ENCODE data around the gene RAD54L. TPM values are rescaled to one million over a fixed set of nuclear protein-coding genes. Genes with fewer than 3 reads are reported as not detected.

RAD54L gene
- total RNA-seq, 1 experiment from 2014 or later = 29.4 TPM

GRCh38 chr1:46306159-46306530, 58.6 kb downstream of the RAD54L start:
- peaks cover 93% of the 10 kb centered on the region for H3K79me2 ChIP-seq (ENCODE audit: low read length)
- no TSS peak for BruUV-seq (replicated peaks)
- H3K36me3 ChIP-seq (ENCODE audit: low read depth, low read length) = peaks cover 26% of the 10 kb centered on the region
- intact Hi-C loops (cut with micrococcal nuclease) = loop anchor here (10.0 kb wide), 1 partner anchor 61 kb away; the partner anchor contains the start of gene RAD54L
- ChIA-PET CTCF (interaction anchor here (0.7 kb wide), 1 partner anchor 887 kb away, joined by 4 read pairs; no protein-coding TSS in a partner anchor), POLR2A (ENCODE audit: unreplicated experiment) (no interaction called here)
- H3K27me3 ChIP-seq (ENCODE audit: low read length) = no peaks in the 10 kb centered on the region
- peaks cover 19% of the 10 kb centered on the region for H3K4me1 ChIP-seq (ENCODE audit: insufficient read depth, low read length)
- DNase-seq = no peak
- peak overlapping the region; percentile 89 for H3K4me2 ChIP-seq (ENCODE audit: low read length)
- H4K20me1 ChIP-seq (ENCODE audit: low read length) = peaks cover 48% of the 10 kb centered on the region
- peak overlapping the region; percentile 72 for H3K4me3 ChIP-seq (ENCODE audit: low read length)
- H3K9me2 ChIP-seq (replicated peaks; ENCODE audit: low read length) = no peaks in the 10 kb centered on the region
- ATAC-seq = no peak
- H3K27ac ChIP-seq (ENCODE audit: low read length) = no peak overlapping the region
- peak overlapping the region; percentile 66 for H3K9ac ChIP-seq (ENCODE audit: low read length)
- no peak overlapping the region for H2AFZ ChIP-seq (ENCODE audit: low read length)
- no peaks in the 10 kb centered on the region for H3K9me3 ChIP-seq (ENCODE audit: low read length)
- H3F3A ChIP-seq (ENCODE audit: low read length, unreplicated experiment) = no peaks in the 10 kb centered on the region
- no peak for TF ChIP-seq CTCF (conservative IDR thresholded peaks at IDR 0.05; ENCODE audit: low read depth, low read length)
- TF ChIP-seq EZH2 (IDR thresholded peaks at IDR 0.05; ENCODE audit: low read length, unreplicated experiment) = no peak
- no peak for TF ChIP-seq EZH2phosphoT487 (IDR thresholded peaks at IDR 0.05; ENCODE audit: borderline replicate concordance, low read length)

- POLR2A ChIA-PET (ENCODE audit: unreplicated experiment) = no interaction called here
These were observed 62.0 kb downstream of the RAD54L start for GRCh38 chr1:46309401-46310159.

More at GRCh38 chr1:46309401-46310159, 62.0 kb downstream of the RAD54L start:
- CTCF ChIA-PET = no interaction called here
- intact Hi-C loops (cut with micrococcal nuclease) = loop anchor here (10.0 kb wide), 1 partner anchor 65 kb away; the partner anchor contains the start of gene RAD54L
- TF ChIP-seq EZH2phosphoT487 (IDR thresholded peaks at IDR 0.05; ENCODE audit: borderline replicate concordance, low read length) (no peak), CTCF (conservative IDR thresholded peaks at IDR 0.05; ENCODE audit: low read depth, low read length) (no peak), EZH2 (IDR thresholded peaks at IDR 0.05; ENCODE audit: low read length, unreplicated experiment) (no peak)
- Histone ChIP-seq H3K9me2 (replicated peaks; ENCODE audit: low read length) (no peaks in the 10 kb centered on the region), H3K27ac (ENCODE audit: low read length) (no peak overlapping the region), H3K4me3 (ENCODE audit: low read length) (no peak overlapping the region), H4K20me1 (ENCODE audit: low read length) (peaks cover 41% of the 10 kb centered on the region), H2AFZ (ENCODE audit: low read length) (no peak overlapping the region), H3K4me1 (ENCODE audit: insufficient read depth, low read length) (peaks cover 19% of the 10 kb centered on the region), H3F3A (ENCODE audit: low read length, unreplicated experiment) (no peaks in the 10 kb centered on the region), H3K9ac (ENCODE audit: low read length) (no peak overlapping the region), H3K36me3 (ENCODE audit: low read depth, low read length) (peaks cover 45% of the 10 kb centered on the region), H3K27me3 (ENCODE audit: low read length) (no peaks in the 10 kb centered on the region), H3K4me2 (ENCODE audit: low read length) (no peak overlapping the region), H3K79me2 (ENCODE audit: low read length) (peaks cover 59% of the 10 kb centered on the region), H3K9me3 (ENCODE audit: low read length) (no peaks in the 10 kb centered on the region)
- DNase-seq (no peak), ATAC-seq (no peak)
- no TSS peak for BruUV-seq (replicated peaks)

Data from PC-3 (cell line).